Skeletal muscle tissue (tissue), 4 donors: ENCODE measurements around the gene ANKRD36B. TPM values are rescaled to one million over a fixed set of nuclear protein-coding genes. Genes with fewer than 3 reads are reported as not detected.
A peak's percentile ranks its signal among the peaks of the same experiment; 100 is the strongest.
"Not testable (repeated sequence)": the region's sequence is repeated elsewhere in the genome, so short reads cannot be mapped to it uniquely, and the experiment has no call there.

Source experiments
- H3K27ac ChIP-seq: one replicate; pipeline ENCODE4 v1.7.0; 2013; ENCODE audit warnings: mild to moderate bottlenecking, low read depth, low read length, inconsistent platforms
- H3K27me3 ChIP-seq, 3 donors: one replicate each; pipeline ENCODE4 v1.7.0; 2013; ENCODE audit warnings: low read length in 3 of 3; ENCODE audit not compliant: control insufficient read depth in 3 of 3, insufficient read depth in 3 of 3
- H3K36me3 ChIP-seq, 3 donors: one replicate each; pipeline ENCODE4 v1.7.0; 2013; ENCODE audit warnings: low read length in 3 of 3; ENCODE audit not compliant: control insufficient read depth in 3 of 3, insufficient read depth in 3 of 3
- H3K4me1 ChIP-seq, 3 donors: one replicate each; pipeline ENCODE4 v1.7.0; 2013; ENCODE audit warnings: low read length in 3 of 3, mild to moderate bottlenecking in 3 of 3; ENCODE audit not compliant: control insufficient read depth in 3 of 3, insufficient read depth in 3 of 3
- H3K4me3 ChIP-seq, 3 donors: one replicate each; pipeline ENCODE4 v1.7.0; 2013; ENCODE audit warnings: low read length in 3 of 3
- H3K9ac ChIP-seq, 3 donors: one replicate each; pipeline ENCODE4 v1.7.0; 2013; ENCODE audit warnings: low read length in 3 of 3, mild to moderate bottlenecking in 3 of 3, moderate library complexity in 2 of 3, low read depth in 1 of 3
- H3K9me3 ChIP-seq, 3 donors: one replicate each; pipeline ENCODE4 v1.7.0; 2013; ENCODE audit warnings: low read length in 3 of 3; ENCODE audit not compliant: control insufficient read depth in 3 of 3
- total RNA-seq: library from RNA; depleted of rRNA; stranded (reverse); fragments of >200 nt; gene quantifications from one replicate; pipeline ENCODE4 v1.2.3, GENCODE V29; 2014
- donor health status: Osteomylitis.

ANKRD36B gene
- total RNA-seq: 43.3 TPM

GRCh38 chr2:97589598-97590510 lies at the start of gene ANKRD36B:
Gene ANKRD36B (minus strand): TSS chr2:97589877. CDS start chr2:97589685, 192 bp downstream.
- H3K27me3 ChIP-seq: not testable (repeated sequence)
- H3K27ac ChIP-seq: peak within 1 kb of the TSS; percentile 74
- peak within 1 kb of the TSS; percentile 77 to 90 (median 78) for H3K9ac ChIP-seq

GRCh38 chr2:97626049-97626430 lies 36.4 kb upstream of the ANKRD36B start:
- not testable (repeated sequence) for H3K36me3 ChIP-seq, H3K4me1 ChIP-seq, H3K9me3 ChIP-seq, H3K9ac ChIP-seq, H3K27me3 ChIP-seq, H3K4me3 ChIP-seq, H3K27ac ChIP-seq

More at GRCh38 chr2:97589598-97590510, at the start of gene ANKRD36B:
- H3K9me3 ChIP-seq, H3K36me3 ChIP-seq, H3K4me1 ChIP-seq: not testable (repeated sequence)
- peak within 1 kb of the TSS; percentile 79 to 85 (median 82) for H3K4me3 ChIP-seq

- not testable (repeated sequence) for H3K9ac ChIP-seq, H3K27ac ChIP-seq, H3K4me3 ChIP-seq, H3K9me3 ChIP-seq, H3K27me3 ChIP-seq, H3K36me3 ChIP-seq, H3K4me1 ChIP-seq
Observed at GRCh38 chr2:97625354-97626048, 35.8 kb upstream of the ANKRD36B start.

GRCh38 chr2:97622976-97623375 lies 33.3 kb upstream of the ANKRD36B start:
- H3K9me3 ChIP-seq, H3K36me3 ChIP-seq, H3K4me1 ChIP-seq, H3K9ac ChIP-seq, H3K4me3 ChIP-seq, H3K27me3 ChIP-seq, H3K27ac ChIP-seq: not testable (repeated sequence)

GRCh38 chr2:97620492-97620891 lies 30.8 kb upstream of the ANKRD36B start:
- not testable (repeated sequence) for H3K27ac ChIP-seq, H3K27me3 ChIP-seq, H3K36me3 ChIP-seq, H3K4me1 ChIP-seq, H3K9me3 ChIP-seq, H3K9ac ChIP-seq, H3K4me3 ChIP-seq

- not testable (repeated sequence) for H3K27me3 ChIP-seq, H3K4me1 ChIP-seq, H3K9ac ChIP-seq, H3K9me3 ChIP-seq, H3K4me3 ChIP-seq, H3K36me3 ChIP-seq, H3K27ac ChIP-seq
Observed at GRCh38 chr2:97618939-97619827, 29.5 kb upstream of the ANKRD36B start.

GRCh38 chr2:97617911-97618310 lies 28.2 kb upstream of the ANKRD36B start:
- Histone ChIP-seq H3K4me1 (no peaks in the 10 kb centered on the region), H3K4me3 (no peak overlapping the region), H3K27ac (no peak overlapping the region), H3K27me3 (no peaks in the 10 kb centered on the region), H3K9ac (no peak overlapping the region), H3K36me3 (no peaks in the 10 kb centered on the region), H3K9me3 (no peaks in the 10 kb centered on the region)

GRCh38 chr2:97615746-97616145 lies 26.1 kb upstream of the ANKRD36B start:
- not testable (repeated sequence) for H3K27ac ChIP-seq, H3K4me1 ChIP-seq, H3K9me3 ChIP-seq, H3K9ac ChIP-seq, H3K27me3 ChIP-seq, H3K4me3 ChIP-seq, H3K36me3 ChIP-seq

GRCh38 chr2:97611895-97612294 lies 22.2 kb upstream of the ANKRD36B start:
- H3K4me3 ChIP-seq, H3K9ac ChIP-seq, H3K27me3 ChIP-seq, H3K36me3 ChIP-seq, H3K27ac ChIP-seq, H3K9me3 ChIP-seq, H3K4me1 ChIP-seq: not testable (repeated sequence)

- not testable (repeated sequence) for H3K27ac ChIP-seq, H3K4me1 ChIP-seq, H3K36me3 ChIP-seq, H3K9ac ChIP-seq, H3K9me3 ChIP-seq, H3K4me3 ChIP-seq, H3K27me3 ChIP-seq
Observed at GRCh38 chr2:97608745-97609144, 19.1 kb upstream of the ANKRD36B start.
